ENCODE results near the gene CRY2.
"Not testable (repeated sequence)": the region's sequence is repeated elsewhere in the genome, so short reads cannot be mapped to it uniquely, and the experiment has no call there.

The CRY2 gene

DNA sequence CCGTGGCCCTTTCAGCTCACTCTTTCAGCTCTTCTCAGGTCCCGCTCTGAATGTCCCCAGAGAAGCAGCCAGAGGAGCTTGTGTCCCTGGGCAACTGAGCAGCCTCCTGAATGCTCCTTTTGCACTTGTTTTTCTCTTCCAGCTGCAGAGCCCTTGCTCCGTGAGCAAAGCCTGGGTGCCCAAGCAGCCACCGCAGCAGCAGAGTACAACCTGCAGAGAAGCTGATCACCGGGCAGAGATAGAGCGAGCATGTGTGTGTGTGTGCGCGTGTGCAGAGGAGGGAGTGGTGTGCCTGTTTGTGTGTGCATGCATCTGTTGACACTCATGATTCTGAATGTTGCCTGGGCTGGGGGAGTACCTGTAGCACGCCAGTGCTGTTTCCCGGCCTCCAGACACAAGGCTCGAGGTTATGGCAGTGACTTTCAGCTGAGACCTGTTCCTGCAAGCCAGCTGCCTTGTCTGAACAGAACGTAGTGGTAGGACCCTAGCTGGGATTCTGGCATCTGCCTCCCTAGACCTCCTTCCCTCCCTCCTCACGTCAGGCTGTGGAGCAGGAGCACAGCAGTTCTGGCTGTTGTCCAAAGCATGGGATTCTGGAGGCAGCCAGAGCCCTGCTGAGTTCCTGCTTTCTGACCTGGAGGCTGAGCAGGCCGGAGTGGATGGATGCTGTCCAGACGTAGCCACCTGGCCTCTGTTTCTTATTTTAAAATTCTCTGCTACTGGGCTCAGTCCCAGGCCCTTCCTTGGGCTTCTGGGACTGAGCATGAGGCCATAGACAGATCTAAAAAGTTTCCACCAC is 33.7 kb downstream of the CRY2 start:
- DNase-seq = no peak

DNA sequence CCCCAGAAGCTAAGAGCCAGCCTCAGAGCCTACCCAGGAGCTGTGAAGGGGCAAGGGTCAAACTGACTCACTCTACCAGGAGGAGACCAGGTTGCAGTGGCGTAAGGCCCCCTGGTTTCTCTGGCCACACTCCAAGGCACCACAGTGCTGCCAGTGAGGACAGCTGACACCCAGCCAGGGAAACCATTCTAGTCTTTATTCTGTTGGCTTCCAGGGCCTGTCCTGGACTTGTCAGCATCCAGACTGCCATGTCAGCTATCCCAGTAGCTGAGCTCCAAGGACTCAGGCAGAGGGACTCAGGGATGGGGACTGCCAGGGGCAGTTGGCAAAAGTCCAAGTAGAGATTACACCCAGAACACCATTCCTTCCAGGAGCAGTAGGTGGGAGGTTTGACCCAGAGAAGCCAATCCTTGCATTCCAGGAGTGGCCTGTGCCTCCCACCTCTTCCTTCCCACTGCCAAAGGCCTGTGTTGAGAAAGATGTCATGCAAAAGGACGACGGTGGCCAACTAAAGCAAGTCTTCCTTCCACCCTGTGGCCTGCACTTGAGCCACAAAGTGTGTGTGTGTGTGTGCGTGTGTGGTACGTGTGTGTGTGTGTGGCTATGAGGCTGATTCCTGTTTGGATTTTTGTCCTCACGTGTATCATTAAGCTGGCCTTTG is 34.6 kb downstream of the CRY2 start:
- DNase-seq = no peak

DNA sequence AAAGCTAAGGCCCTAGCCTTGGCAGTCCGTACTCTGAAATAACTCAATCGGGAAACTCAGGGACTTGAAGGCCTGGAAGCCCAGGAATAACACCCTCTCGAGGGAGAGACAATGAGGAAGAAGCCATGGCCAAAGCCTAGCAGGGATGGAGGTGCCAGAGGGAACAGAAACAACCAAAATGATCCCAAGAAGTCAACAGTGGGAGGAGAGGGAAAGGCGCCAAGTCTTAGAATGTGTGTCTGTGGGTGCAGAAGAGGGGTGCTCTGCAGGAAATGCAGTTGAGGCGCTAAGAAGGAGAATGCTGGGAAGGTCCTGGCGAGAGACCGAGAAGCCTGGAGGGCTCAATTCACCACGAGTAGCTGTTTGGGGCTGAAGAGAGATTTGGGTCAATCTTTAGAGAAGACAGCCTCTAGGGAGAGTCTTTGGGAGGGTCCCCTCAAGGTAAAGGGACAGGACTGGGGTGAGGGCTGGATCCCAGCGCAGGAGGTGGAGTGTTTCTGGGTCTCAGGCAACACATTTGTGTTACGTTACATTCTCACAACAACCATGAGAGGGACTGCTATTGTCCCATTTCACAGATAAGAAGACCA is 37.4 kb downstream of the CRY2 start:
- DNase-seq = no peak

DNA sequence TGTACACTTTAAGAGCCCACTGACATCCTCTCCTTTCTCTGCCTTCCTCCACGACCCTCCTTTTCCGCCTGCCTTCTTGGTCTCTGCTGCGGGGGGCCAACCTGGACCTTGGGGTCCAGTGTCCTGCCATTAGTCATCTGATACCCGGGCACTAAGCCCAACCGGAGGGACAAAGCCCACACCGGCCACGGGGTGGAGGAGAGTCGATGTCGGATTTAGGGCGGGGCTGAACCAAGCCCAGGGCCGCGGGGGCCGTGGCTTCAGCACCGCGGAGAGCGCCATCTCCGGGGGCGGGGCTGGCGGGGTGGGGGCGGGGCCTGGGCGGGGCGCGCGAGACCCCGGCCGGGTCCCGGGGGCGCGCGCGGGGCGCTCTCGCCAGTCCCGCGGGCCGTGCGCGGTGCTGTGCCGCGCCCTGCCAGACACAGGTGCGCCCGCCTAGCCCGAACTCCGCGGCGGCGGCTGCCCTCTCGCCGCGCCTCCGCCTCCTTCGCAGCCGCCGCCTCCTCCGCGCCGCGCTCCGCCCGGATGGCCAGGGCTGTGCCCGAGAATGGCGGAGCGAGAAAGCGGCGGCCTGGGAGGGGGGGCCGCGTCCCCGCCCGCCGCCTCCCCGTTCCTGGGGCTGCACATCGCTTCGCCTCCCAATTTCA is 38.1 kb downstream of the CRY2 start, which contains the start of gene MAPK8IP1:
TSS of gene MAPK8IP1 (plus strand) at position 378 of the 647 bp plus-strand sequence. CDS start at position 548, 170 bp downstream.
- peak; percentile 54 for DNase-seq

DNA sequence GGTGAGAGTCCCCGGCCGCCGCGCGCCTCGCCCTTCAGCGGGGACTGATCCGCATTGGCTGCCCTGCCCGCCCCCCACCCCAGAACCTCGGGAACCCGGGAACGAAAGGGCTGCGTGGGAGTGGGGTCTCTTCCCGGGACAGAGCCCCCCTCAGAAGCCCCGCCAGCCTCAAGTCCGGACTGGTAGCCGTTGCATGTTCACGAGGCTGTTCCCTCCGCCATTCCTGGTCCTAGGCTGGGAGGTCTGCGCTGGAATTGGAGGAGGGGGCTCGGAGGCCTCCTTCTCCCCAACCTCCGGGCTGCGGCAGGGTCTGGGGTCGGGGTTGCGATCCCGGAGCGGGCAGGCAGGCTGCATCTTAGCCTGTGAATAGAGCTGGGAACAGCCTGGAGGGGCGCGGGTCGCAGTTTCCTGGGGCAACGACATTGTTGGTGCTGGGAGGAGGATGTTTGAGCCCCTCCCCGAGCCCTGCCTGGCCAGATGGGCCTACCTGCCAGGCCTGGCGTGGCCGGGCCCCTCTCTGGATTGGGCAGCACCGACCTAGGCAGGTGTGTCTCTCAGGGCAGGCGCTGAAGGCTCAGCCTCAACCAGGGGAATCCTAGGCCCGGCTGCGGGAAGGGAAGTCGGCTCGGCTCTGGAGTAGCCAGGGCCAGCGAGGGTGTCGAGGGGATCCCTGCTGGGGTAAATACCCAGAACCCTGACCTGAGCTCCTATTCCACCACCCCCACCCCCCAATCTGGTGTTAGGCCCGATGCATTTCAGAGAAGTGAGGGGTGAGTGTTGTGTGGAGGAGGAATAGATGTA is 38.8 kb downstream of the CRY2 start:
- DNase-seq = no peak

DNA sequence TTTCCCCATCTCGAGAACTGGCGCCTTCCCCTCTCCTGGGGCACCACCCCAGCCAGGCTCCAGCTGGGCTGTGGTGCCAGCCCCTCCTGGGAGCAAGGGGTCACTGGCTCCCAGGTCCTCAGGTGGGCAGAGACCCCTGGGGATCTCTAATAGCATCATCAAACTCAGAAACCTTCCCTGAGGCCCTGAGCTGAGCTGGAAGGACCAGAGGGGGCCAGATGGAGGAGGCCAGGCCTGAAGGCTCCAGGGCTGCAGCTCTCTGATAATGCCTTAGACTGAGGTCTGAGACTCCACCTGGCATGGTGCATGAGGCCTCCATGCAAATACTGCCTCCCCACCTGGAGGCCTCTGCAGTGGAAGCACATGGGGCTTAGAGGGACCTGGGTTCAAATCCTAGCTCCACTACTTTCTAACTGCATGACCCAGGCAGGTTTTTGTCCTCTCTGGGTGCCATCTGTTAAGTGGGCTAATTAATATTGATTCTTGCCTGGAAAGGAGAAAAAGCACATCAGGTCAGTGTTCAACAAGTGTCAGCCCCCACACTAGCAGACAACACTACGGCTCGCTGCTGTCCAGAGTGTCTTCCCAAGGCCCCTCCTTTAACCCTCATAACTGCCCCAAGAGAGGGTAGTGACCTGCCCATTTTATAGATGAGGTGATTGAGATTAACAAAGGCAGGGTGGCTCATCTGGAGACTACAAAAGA is 39.7 kb downstream of the CRY2 start:
- no peak for DNase-seq

DNA sequence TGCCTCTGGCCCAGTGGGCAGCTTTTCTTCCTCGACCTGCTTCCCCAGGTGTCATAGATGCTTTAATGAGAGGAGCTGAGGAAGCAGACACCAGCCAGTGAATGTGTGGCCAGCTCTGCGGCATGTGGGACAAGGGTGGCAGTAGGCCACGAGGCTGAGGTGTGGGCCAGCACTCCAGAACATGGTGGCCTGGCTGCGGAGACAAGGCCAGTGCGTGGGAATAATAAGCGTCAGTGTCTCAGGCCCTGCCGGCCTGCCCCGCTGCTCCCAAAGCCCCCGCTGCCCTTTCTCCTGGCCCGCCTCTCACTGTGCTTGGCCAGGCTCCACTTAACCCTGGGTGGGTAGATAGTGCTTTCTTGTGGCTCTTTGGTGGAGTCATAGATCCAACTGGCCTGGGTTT is 40.3 kb downstream of the CRY2 start:
- DNase-seq = no peak

DNA sequence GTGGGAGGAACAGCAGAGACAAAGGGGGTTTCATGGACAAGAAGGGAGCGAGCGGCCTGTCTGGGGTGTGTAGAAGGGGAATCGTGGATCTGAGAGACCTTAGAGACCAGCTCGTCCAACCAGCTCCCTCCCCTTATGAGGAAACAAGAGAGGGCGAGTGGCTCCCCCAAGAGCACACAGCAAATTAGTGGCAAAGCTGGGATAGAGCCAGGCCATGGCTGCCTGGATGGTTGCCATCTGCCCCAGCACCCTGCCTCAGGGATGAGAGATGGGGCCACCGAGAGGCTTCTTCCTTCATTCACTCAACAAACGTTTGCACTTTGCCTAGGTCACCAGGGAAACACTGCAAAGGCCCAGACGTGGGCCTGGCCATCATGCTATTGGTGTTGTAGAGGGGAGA is 42.3 kb downstream of the CRY2 start:
- no peak for DNase-seq

DNA sequence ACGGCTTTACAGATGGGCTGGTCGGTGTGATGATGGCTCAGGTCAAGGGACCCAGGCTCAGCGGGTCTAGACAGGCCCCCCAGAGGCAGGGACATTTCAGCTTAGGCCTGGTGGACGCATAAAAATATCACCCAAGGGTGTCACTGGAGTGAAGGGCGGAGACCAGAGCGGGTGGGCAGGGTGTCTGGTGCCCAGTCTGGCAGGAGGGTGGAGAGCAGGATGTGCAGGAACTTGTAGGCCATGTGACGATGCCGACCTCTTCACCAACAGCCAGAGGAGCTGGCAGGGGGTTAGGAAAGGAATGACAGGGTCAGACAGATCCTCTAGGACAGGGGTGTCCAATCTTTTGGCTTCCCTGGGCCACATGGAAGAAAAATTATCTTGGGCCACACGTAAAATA is 42.7 kb downstream of the CRY2 start:
- no peak for DNase-seq

DNA sequence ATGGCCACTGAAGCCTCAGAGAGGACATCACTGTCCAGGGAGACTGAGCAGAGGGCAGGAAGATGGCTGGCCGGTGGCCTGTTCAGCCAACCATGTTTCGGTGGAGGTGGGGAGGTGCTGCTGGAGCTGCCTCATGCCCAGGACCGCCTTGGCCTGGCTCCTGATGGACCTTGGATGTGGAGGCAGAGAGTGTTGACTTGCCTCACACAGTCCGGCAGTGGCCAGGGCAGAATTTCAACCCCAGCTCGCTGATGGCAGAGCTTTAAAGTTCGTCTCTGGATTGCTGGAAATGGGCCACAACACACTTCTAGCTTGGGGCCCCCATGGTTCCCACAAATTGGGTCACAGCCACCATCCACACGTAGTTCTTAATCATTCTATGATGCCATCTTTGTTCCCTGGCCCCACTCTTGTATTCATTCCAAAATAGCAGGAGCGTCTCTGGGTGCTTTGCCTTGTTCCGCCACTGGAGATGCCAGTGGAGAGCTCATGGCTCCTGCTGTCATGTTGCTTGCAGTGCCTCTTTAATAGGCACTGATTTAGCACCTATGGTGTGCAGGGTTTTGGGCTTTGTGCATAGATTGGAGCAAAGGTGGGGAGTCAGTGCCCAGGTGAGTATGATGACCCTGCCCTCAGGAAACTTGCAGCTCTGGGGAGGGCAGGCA is 43.7 kb downstream of the CRY2 start:
- DNase-seq = no peak

DNA sequence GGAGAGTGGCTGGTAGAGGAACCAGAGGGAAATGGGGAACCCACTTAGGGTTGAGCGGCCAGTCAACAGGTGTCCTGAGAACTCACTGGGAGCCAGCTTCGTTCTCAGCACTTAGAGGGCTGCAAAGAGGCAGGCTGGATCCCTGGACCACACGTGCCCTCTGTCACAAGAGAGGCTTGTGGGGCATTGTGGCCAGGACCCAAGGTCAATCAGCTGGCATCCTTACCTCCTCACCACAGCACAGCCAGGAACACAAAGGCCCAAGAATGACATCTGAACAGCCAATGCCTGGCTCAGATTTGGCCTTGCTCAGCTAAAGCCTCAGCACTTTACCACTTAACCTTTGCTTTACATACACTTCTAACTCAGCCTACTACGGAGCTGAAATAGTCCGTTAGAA is 45.6 kb downstream of the CRY2 start:
- DNase-seq = no peak

DNA sequence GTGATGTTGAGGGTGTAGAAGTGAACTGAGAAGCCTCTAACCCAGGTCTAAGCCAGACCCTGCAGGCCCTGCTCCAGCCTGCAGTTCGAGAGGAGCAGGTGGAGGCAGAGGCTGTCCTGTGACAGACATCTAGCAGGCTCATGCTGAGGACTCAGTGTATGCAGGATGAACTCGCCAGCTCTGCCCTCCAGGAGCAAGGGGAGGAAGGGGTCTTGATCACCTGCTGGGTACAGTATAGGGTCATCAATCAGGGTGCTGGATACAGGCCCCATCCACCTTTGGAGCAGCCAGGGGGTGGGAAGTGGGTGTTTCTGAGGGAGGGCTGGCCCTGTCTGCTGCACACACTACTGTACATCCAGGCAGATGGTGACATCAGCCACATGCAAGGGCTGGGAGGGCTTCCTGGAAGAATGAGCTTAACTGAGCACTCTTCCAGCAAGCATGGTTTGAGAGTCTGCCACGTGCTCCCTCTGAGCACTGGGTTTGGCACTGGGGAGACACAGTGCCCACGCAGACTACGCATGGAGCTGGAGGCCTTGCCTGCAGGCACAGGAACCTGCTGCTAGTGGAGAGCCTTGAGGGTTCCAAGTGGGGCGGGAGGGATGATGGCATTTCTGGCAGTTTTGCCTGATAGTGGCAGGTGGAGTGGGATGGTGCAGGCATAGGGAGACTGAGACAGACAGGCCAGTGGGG is 47.4 kb downstream of the CRY2 start:
- no peak for DNase-seq

DNA sequence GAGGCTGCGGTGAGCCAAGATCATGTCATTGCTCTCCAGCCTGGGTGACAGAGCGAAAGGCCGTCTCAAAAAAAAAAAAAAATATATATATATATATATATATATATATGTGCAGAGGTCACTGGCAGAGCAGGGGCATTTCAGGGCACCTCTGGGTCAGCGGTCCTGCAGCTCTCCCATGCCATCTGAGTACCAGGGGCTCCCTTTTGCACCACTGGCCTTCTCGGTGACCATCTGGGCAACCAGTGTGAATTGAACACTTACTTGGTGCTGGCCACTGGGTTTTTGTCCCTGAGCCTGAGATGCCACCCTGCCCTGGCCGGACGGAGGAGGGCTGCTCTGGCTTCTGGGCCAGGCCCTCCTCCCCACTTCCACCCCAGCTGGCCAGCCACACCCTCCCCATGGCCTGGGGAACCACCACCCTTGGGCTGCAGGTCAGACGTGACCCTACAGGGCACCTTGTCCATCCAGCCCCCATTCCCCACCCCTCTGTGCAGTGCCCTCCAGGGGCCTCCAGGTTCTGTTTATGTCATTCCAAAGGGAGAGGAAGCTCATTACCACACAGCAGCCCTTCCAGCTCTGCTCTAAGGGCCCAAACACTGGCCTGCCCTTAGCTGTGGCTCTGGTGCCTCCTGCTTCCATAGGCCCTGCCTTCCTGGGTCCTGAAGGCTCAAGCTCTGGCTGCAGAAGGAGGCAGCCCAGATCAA is 48.4 kb downstream of the CRY2 start:
- DNase-seq = no peak

DNA sequence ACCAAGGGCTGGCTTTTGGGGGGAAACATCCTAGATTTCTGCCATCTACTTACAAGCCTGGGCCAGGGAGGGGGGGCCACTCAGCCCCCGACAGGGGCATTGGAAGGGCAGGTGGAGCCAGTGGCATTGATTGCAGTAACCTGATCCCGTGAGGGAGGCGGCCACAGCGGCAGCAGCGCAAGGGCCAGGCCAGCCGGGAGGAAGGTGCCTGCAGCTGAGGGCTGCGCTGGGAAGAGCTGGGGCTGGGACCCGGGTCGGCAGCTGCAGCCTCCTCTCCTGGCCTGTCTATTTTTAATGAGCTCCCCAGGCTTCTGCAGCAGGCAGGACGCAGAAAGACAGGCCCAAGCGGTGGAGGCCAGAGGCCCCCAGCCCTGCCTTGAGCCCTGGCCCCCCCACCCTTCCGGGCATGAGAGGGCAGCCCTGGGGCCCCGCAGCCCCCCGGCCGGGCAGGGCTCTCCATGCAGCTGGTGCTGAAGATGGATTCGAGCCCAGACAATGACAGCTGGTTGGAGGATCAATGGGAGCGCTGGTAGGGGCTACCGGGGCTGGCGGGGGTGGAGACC is 49.2 kb downstream of the CRY2 start:
- no peak for DNase-seq

DNA sequence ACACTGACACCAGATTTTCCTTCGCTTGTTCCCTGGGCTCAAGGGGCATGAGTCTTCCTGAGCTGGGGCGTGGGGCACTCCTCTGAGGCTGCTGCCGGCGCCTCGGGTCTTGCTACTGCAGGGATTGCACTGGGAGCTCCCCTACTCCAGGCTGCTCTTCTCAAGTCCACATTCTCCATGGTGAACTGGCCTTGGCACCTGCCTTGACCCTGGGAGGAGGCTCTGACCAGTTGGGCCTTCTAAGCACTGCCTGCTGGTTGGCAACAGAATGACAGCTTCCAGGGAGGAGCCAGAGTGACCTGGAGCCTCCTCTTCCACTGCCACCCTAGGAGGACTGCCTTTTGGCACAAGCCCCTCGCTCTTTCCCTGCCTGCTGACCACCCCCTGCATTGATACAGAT is 50.3 kb downstream of the CRY2 start:
- no peak for DNase-seq

DNA sequence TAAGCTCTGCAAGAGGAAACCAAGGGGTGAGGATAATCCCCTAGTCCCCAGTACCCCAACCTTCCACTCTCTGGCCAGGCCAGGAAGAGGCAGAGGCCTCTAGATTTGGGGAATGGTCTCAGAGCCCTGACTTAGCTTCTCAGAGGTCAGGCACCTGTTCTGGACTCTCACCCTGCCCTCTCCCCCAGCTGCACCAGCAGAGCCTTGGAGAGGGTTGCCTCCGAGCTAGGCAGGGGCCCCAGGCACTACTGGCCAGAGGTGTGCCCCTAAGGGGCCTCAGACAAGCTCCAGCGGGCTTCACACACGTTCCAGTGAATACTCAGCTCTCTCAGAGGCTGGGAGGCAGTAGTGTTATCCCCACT is 51.8 kb downstream of the CRY2 start:
- no peak for DNase-seq

DNA sequence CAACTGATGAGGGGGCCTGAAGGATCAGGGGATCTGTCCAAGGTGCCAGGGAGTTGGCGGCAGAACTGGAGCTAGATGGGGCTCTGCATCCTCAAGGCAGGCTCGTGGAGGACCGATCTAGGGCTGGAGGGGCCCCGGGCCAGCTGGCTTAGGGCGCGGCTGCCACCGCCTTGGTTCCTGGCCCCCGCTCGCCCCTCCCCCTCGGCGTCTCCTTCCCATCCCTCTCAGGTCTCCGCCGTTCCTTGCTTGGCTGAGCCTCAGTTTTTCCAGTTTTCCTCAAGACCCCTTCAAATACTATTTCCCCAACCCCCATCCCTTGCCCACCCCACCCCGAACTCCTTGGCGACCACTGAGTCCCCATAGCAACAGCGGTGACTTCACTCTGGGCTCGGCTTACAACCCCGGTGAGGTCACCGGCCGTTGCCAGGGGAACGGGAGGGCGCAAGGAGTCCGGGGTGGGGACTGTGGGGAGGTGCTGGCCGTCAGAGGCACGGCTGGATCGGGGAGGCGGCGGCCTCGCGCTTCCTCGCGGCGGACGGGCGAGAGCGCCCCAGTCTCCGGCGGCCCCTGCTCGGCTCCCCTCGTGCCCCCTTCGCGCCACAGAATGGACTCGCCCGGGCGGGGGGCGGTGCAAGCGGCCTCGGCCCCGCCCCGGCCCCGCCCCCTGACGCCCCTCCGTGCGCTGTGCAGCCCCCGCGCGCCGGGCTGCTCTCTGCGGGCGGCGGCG is 52.3 kb downstream of the CRY2 start:
- peak; percentile 60 for DNase-seq

DNA sequence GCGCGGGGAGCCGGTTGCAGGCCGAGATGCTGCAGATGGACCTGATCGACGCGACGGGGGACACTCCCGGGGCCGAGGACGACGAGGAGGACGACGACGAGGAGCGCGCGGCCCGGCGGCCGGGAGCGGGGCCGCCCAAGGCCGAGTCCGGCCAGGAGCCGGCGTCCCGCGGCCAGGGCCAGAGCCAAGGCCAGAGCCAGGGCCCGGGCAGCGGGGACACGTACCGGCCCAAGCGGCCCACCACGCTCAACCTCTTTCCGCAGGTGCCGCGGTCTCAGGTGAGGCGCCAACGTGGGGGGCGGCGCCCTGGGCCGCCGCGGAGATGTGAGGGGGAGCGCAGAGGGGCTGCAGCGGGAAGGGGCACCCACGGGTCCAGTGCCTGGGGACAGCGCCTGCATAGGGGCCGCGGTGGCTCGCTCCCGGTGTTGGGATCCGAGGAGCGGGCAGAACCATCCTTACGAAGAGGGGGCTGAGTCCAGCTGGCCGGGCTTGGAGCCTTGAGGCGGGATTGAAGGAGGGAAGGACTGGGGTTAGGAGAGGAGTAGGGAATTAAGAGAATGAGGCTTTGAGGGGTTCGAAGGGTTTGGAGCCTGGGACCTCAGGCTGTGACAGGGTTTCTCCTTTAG is 53.0 kb downstream of the CRY2 start:
- DNase-seq = not testable (repeated sequence)

All from OCI-M1 (cell line).